Activated naive CD8-positive, alpha-beta T cell treated with anti-CD3 and anti-CD28 coated beads, Interleukin-2, amount 50 U/mL, for 24 hours (primary cell): ENCODE measurements around the gene PDK1.

Experiments used
- ATAC-seq: fragments of 150-1000 bp; cut with Tn5 transposase; one replicate; pipeline ENCODE4 v1.10.0; 2021
- DNase-seq: peaks from one replicate; pipeline ENCODE4 v3.0.0; 2021
- H3K27ac Mint-ChIP-seq: one replicate; pipeline ENCODE4 v1.8.0; 2021; ENCODE audit warnings: mild to moderate bottlenecking, mixed read lengths
- H3K27me3 Mint-ChIP-seq: one replicate; pipeline ENCODE4 v1.8.0; 2021; ENCODE audit warnings: mixed read lengths
- H3K36me3 Mint-ChIP-seq: one replicate; pipeline ENCODE4 v1.8.0; 2021; ENCODE audit warnings: low read depth, mixed read lengths
- H3K4me1 Mint-ChIP-seq: one replicate; pipeline ENCODE4 v1.8.0; 2021; ENCODE audit warnings: mixed read lengths
- H3K4me3 Mint-ChIP-seq: one replicate; pipeline ENCODE4 v1.8.0; 2021; ENCODE audit warnings: mild to moderate bottlenecking, moderate library complexity, mixed read lengths
- H3K9me3 Mint-ChIP-seq: one replicate; pipeline ENCODE4 v1.8.0; 2021; ENCODE audit warnings: mixed read lengths

PDK1 gene

DNA sequence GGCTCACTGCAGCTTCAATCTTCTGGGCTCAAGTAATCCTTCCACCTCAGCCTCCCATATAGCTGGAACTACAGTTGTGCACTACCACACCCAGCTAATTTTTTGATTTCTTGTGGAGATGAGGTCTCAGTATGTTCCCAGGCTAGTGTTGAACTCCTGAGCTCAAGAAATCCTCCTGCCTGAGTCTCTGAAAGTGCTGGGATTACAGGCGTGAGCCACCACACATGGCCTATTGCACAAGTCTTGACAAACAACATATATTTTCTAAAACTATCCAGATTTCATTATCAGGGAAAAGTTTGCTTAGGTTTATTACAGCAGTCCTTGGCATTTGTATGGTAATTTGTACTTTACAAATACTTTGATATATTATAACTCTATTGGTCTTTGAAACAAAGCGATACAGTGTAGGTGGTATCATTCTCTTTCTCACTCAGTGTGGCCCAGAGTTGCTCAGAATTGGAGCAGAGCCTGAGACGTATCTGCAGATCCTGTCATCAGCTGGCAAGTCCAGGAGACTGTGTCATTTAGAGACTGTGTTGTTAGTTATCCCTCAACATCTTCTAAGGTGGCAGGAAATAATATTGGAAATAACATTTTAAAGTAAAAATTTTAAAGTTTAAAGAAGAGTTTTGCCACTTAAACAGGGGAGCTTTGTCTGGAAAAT lies 41.4 kb downstream of the PDK1 start:
- Mint-ChIP-seq H3K9me3 (no peaks in the 10 kb centered on the region), H3K36me3 (peaks cover 59% of the 10 kb centered on the region), H3K4me3 (no peak overlapping the region), H3K27me3 (no peaks in the 10 kb centered on the region), H3K4me1 (peaks cover 4% of the 10 kb centered on the region), H3K27ac (no peak overlapping the region)
- DNase-seq: no peak
- ATAC-seq: peak; percentile 40

DNA sequence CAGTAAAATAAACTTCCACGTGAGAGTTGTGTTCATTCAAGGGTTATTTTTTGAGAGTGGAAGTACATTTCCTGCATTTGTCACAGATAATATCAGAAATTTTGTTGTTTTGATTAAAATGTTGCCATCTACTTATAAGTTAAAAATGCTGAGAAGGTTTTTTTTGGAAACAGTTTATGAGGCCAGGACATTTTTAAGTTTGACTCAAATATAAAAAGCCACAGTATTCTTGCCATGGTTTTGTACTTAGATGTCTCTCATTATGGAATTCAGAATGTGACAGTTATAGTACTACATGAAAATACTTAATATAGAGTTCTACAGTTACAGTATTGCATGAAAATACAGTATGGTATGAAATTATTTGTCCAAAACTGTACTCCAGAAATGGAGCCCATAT lies 44.1 kb downstream of the PDK1 start:
- ATAC-seq: no peak
- no peak overlapping the region for H3K4me3 Mint-ChIP-seq
- peaks cover 69% of the 10 kb centered on the region for H3K36me3 Mint-ChIP-seq
- H3K9me3 Mint-ChIP-seq: no peaks in the 10 kb centered on the region
- peaks cover 4% of the 10 kb centered on the region for H3K4me1 Mint-ChIP-seq
- DNase-seq: no peak
- no peak overlapping the region for H3K27ac Mint-ChIP-seq
- no peaks in the 10 kb centered on the region for H3K27me3 Mint-ChIP-seq

DNA sequence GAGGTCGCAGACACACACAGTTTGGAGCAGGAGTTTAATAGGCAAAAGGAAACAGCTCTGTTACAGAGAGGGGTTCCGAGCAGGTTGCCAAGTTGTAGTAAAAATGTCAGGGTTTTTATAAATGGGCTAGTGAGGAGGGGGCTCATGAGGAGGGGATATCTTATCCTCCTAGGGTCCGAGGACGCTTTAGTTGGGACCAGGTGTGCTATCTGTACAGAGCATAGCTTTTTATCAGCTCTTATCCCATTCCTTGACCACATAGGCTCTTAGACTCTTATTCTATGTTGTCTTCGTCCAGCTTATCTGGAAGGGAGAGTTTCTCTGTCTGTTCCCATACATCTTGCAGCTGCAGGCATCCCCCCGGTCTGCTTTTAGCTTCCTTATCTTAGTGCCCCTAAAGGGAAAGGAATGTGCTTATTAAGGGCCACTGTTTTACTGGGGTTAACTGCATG lies 44.7 kb downstream of the PDK1 start:
- no peak for DNase-seq
- ATAC-seq: no peak
- no peaks in the 10 kb centered on the region for H3K9me3 Mint-ChIP-seq
- no peak overlapping the region for H3K4me3 Mint-ChIP-seq
- no peaks in the 10 kb centered on the region for H3K27me3 Mint-ChIP-seq
- peaks cover 69% of the 10 kb centered on the region for H3K36me3 Mint-ChIP-seq
- peaks cover 4% of the 10 kb centered on the region for H3K4me1 Mint-ChIP-seq
- no peak overlapping the region for H3K27ac Mint-ChIP-seq

DNA sequence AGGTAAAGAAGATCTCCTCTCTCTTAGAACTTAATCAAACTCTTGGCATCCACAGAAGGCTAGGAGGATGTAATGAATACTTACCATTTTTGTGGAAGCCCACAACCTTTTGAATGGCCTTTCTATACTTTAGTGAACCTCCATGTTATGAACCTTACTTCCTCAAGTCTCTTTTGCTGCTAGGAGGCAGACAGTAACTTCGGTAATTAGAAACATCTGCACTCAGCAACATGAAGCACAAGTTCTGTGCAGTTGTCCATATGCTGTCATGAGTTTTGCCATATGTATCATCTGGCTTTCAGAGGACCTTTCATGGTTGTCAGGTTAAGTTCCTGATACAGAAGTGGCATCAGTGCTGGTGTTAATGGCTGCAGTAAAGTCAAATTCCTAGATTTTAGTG lies 50.4 kb downstream of the PDK1 start:
- Mint-ChIP-seq H3K4me3 (no peak overlapping the region), H3K27ac (no peak overlapping the region), H3K36me3 (peaks cover 55% of the 10 kb centered on the region), H3K27me3 (no peaks in the 10 kb centered on the region), H3K4me1 (no peaks in the 10 kb centered on the region), H3K9me3 (no peaks in the 10 kb centered on the region)
- ATAC-seq: no peak
- DNase-seq: no peak

- Mint-ChIP-seq H3K4me1 (no peaks in the 10 kb centered on the region), H3K27ac (no peak overlapping the region), H3K27me3 (no peaks in the 10 kb centered on the region), H3K9me3 (no peaks in the 10 kb centered on the region), H3K4me3 (no peak overlapping the region), H3K36me3 (peaks cover 54% of the 10 kb centered on the region)
- ATAC-seq (no peak), DNase-seq (no peak)
Measured at GRCh38 chr2:172607379-172607928, 51.6 kb downstream of the PDK1 start.

DNA sequence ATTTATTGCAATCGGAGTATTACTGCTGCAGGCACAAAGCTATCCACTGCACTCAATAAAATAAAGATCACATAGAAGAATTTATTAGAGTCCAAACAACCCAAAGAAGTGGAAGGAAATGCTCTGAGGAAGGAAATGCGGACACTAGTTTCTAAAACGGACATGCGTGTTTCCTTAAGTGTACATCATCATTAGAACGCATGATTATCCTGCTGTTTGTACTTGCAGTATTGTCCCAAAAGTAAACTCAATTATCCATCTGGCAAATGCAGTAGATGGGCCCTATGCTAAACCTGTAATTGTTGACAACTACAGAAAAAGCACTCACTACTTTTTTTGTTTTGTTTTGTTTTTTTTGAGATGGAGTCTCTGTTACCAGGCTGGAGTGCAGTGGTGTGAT lies 53.6 kb downstream of the PDK1 start:
- H3K36me3 Mint-ChIP-seq: peaks cover 44% of the 10 kb centered on the region
- H3K4me1 Mint-ChIP-seq: no peaks in the 10 kb centered on the region
- H3K9me3 Mint-ChIP-seq: no peaks in the 10 kb centered on the region
- DNase-seq (no peak), ATAC-seq (no peak)
- H3K27ac Mint-ChIP-seq: no peak overlapping the region
- no peak overlapping the region for H3K4me3 Mint-ChIP-seq
- no peaks in the 10 kb centered on the region for H3K27me3 Mint-ChIP-seq

DNA sequence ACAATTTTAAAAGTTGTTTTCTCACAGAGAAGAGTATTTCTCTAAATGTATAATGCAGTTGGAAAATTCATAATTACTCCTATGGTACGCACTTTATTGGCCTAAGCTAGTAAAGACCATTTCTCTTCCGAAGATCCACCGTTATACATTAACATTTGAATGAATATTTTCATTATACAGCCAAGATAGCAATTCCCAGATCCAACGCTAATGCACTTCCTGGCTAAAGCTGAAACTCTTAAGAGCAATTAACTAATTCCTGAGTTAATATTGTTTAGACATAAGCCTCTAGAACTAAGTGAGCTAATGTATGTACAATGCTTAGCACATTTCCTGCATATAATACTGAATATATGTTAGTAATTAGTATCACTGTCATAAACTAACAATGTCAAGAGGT lies 56.2 kb downstream of the PDK1 start:
- no peak for ATAC-seq
- Mint-ChIP-seq H3K27me3 (no peaks in the 10 kb centered on the region), H3K36me3 (peaks cover 33% of the 10 kb centered on the region), H3K9me3 (no peaks in the 10 kb centered on the region), H3K4me3 (no peak overlapping the region), H3K27ac (no peak overlapping the region), H3K4me1 (no peaks in the 10 kb centered on the region)
- no peak for DNase-seq

GRCh38 chr2:172613040-172613439 lies 57.1 kb downstream of the PDK1 start:
- no peaks in the 10 kb centered on the region for H3K4me1 Mint-ChIP-seq
- DNase-seq (no peak), ATAC-seq (no peak)
- no peaks in the 10 kb centered on the region for H3K9me3 Mint-ChIP-seq
- H3K36me3 Mint-ChIP-seq: peaks cover 26% of the 10 kb centered on the region
- no peak overlapping the region for H3K27ac Mint-ChIP-seq
- no peaks in the 10 kb centered on the region for H3K27me3 Mint-ChIP-seq
- no peak overlapping the region for H3K4me3 Mint-ChIP-seq

GRCh38 chr2:172613615-172614231 lies 57.8 kb downstream of the PDK1 start:
- Mint-ChIP-seq H3K9me3 (no peaks in the 10 kb centered on the region), H3K4me3 (no peak overlapping the region), H3K27me3 (no peaks in the 10 kb centered on the region), H3K36me3 (peaks cover 26% of the 10 kb centered on the region), H3K4me1 (no peaks in the 10 kb centered on the region), H3K27ac (no peak overlapping the region)
- DNase-seq: no peak
- no peak for ATAC-seq

DNA sequence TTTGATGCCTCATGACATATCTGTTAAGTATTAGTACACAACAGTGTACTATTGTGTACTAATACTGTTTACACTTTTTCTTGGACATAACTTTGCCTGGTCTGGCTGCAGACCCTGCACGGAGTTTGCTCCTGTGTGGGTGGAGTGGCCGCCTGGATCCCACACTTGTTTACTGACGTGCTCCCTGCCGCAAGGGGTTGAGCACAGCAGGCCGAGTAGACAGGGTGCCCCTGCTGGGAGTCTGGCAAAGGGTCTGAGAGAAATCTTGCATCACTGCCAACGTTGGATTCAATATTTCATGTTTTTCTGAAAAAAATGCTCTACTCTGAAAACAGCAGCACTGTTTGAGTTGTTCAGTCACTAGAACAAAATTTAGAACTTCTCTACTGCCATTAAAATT lies 59.0 kb downstream of the PDK1 start:
- no peaks in the 10 kb centered on the region for H3K27me3 Mint-ChIP-seq

GRCh38 chr2:172615727-172616261 lies 59.9 kb downstream of the PDK1 start:
- Mint-ChIP-seq H3K4me3 (no peak overlapping the region), H3K4me1 (no peaks in the 10 kb centered on the region), H3K27ac (no peak overlapping the region), H3K9me3 (no peaks in the 10 kb centered on the region), H3K36me3 (peaks cover 21% of the 10 kb centered on the region), H3K27me3 (no peaks in the 10 kb centered on the region)
- DNase-seq (no peak), ATAC-seq (peak; percentile 24)

More for the DNA sequence above, 59.0 kb downstream of the PDK1 start:
- no peak overlapping the region for H3K27ac Mint-ChIP-seq
- no peaks in the 10 kb centered on the region for H3K4me1 Mint-ChIP-seq
- ATAC-seq (no peak), DNase-seq (no peak)
- no peak overlapping the region for H3K4me3 Mint-ChIP-seq
- peaks cover 26% of the 10 kb centered on the region for H3K36me3 Mint-ChIP-seq
- H3K9me3 Mint-ChIP-seq: no peaks in the 10 kb centered on the region

DNA sequence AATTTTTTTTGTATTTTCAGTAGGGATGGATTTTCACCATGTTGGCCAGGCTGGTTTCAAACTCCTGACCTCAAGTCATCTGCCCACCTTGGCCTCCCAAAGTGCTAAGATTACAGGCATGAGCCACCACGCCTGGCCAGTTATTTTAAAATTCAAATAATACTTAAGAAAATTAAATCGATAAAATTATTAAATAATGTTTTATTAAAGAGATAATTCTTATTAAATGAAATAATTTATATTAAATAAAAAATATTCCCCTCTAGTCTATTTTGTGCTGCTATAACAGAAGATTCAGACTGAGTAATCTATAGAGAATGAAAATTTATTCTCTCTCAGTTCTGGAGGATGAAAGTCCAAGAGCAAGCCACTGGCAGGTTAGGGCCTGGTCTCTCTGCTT lies 61.2 kb downstream of the PDK1 start:
- Mint-ChIP-seq H3K9me3 (no peaks in the 10 kb centered on the region), H3K4me1 (no peaks in the 10 kb centered on the region), H3K4me3 (no peak overlapping the region), H3K27ac (no peak overlapping the region), H3K27me3 (no peaks in the 10 kb centered on the region), H3K36me3 (peaks cover 13% of the 10 kb centered on the region)
- DNase-seq (no peak), ATAC-seq (no peak)

- ATAC-seq (no peak), DNase-seq (no peak)
- no peaks in the 10 kb centered on the region for H3K27me3 Mint-ChIP-seq
- no peaks in the 10 kb centered on the region for H3K9me3 Mint-ChIP-seq
- H3K4me3 Mint-ChIP-seq: no peak overlapping the region
- H3K36me3 Mint-ChIP-seq: peaks cover 12% of the 10 kb centered on the region
- H3K4me1 Mint-ChIP-seq: no peaks in the 10 kb centered on the region
- H3K27ac Mint-ChIP-seq: no peak overlapping the region
Measured at GRCh38 chr2:172623249-172623965, 67.5 kb downstream of the PDK1 start.

DNA sequence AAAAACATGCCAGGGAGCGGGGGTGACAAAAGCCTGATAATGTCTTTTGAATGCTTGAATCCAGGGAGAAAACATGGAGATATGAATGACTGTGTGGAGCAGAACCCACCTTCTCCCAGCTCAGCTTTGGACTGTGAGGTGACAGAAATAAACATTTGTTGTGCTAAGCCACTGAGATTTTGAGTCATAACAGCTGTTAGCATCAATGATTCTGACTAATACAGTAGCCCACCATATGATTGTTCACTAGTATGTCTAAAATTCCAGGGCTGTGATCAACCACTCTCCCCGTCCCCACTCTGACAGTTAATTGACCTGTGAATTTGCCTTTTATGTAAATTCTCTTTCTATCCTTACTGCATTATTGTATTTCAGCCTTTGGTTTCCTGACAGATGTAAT lies 69.1 kb downstream of the PDK1 start:
- H3K36me3 Mint-ChIP-seq: peaks cover 17% of the 10 kb centered on the region
- no peaks in the 10 kb centered on the region for H3K4me1 Mint-ChIP-seq
- DNase-seq (no peak), ATAC-seq (no peak)
- no peaks in the 10 kb centered on the region for H3K9me3 Mint-ChIP-seq
- no peak overlapping the region for H3K4me3 Mint-ChIP-seq
- H3K27ac Mint-ChIP-seq: no peak overlapping the region
- H3K27me3 Mint-ChIP-seq: no peaks in the 10 kb centered on the region

DNA sequence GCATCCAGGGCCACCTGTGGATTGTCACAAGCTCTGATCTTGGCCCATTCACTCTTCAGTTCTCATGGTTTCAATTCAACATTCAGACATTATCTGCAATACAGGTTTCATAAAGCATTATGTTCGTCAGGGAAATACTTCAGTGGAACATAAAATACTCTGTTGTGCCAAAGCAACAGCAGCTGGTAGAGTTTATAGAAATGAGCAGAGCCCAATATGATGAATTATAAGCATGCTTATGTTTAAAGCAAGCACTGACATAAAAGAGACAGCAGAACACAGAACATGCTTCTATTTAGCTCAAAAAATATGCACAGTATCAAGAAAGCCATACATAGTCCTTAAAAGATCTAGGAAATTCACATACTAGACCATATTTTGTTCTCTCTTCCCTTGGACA lies 71.3 kb downstream of the PDK1 start:
- peaks cover 22% of the 10 kb centered on the region for H3K36me3 Mint-ChIP-seq
- DNase-seq (no peak), ATAC-seq (no peak)
- no peak overlapping the region for H3K4me3 Mint-ChIP-seq
- no peak overlapping the region for H3K27ac Mint-ChIP-seq
- H3K9me3 Mint-ChIP-seq: peaks cover 1% of the 10 kb centered on the region
- no peaks in the 10 kb centered on the region for H3K4me1 Mint-ChIP-seq
- H3K27me3 Mint-ChIP-seq: no peaks in the 10 kb centered on the region
